Transverse colon (tissue), 4 donors: ENCODE data around the gene FNBP1.

ENCODE experiments used
- CTCF ChIP-seq, 5 experiments: fragments of 200-600 bp in 3 of 5; fragments of 450-650 bp in 2 of 5; sonication (generic) in 3 of 5; IDR thresholded peaks; 1 replicate in 2 of 5; 2 replicates in 3 of 5; pipeline ENCODE4 v1.5.1; 2016 to 2017; ENCODE audit warnings: antibody characterized with exemption in 5 of 5, inconsistent platforms in 3 of 5, mild to moderate bottlenecking in 2 of 5, moderate library complexity in 1 of 5
- EP300 ChIP-seq: sonication (generic); formaldehyde crosslinking; IDR thresholded peaks from one replicate; pipeline ENCODE4 v1.6.1; 2017; ENCODE audit warnings: antibody characterized with exemption, low read depth
- POLR2A ChIP-seq: fragments of 450-650 bp; IDR thresholded peaks from one replicate; pipeline ENCODE4 v1.6.1; 2016; ENCODE audit warnings: antibody characterized with exemption, mild to moderate bottlenecking, moderate library complexity
- POLR2AphosphoS5 ChIP-seq, 3 donors: sonication (generic); formaldehyde crosslinking; IDR thresholded peaks; one replicate each; pipeline ENCODE4 v1.6.1; 2016; ENCODE audit warnings: antibody characterized with exemption in 3 of 3

GRCh38 chr9:129895376-129896268 lies 147.4 kb downstream of the FNBP1 start:
- TF ChIP-seq POLR2A = no peak
- TF ChIP-seq CTCF (IDR thresholded peaks at IDR 0.05) = no peak
- TF ChIP-seq POLR2AphosphoS5 (IDR thresholded peaks at IDR 0.05) = no peak
- TF ChIP-seq EP300 = no peak
